OCI-LY3 (cell line): ENCODE results near the gene ZBTB7C.

Experiments
- CTCF ChIP-seq: fragments of 200-600, 300-600 bp; sonication (generic); IDR thresholded peaks from 2 replicates; pipeline ENCODE4 v1.5.1; 2014; ENCODE audit warnings: antibody characterized with exemption, low read length, low read depth
- EZH2phosphoT487 ChIP-seq: fragments of 200-600 bp; shearing (Covaris generic); IDR thresholded peaks from 2 replicates; pipeline ENCODE4 v1.6.1; 2018; ENCODE audit warnings: antibody characterized with exemption, mixed run types, low read depth

GRCh38 chr18:48136827-48137373 lies 272.3 kb downstream of the ZBTB7C start:
- TF ChIP-seq CTCF = no peak
- no peak for TF ChIP-seq EZH2phosphoT487
